ENCODE measurements around the gene SEL1L3.

SEL1L3 gene

DNA sequence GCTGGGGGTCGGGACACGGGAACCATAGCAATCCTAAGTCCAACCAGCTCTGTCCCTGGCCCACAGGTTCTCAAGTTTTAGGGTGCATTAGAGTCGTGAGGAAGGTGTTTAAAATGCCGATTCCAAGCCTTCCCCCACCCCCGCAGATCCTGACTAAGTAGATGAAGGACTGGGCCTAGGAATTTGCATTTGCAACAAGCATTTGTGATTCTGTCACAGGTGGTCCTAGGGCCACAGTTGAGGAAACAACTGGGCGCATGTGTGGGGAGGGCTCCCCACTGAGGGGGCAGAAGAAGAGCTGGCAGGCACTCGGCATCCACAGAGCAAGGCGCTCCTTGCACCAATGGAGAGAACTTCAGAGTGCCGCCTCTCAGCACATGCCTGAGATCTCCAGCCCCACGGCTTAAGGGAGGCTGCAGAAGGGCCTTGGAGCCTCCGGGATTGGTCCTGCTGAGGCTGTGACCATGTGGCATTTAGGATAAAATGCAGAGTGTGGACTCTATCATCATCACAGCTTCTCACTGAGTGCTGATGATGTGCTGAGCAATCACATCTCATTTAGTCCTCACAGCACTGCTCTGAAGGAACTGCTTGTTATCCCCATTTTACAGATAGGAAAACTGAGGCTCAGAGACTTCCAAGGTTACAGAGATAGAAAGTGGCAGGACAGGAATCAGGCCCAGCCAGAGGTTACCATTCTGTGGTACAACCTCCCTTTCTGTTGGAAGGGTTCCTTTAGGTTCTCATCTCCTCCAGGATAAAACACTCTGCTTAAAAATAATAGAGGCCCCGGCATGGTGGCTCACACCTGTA lies 16.7 kb downstream of the SEL1L3 start:
- no peak for DNase-seq

DNA sequence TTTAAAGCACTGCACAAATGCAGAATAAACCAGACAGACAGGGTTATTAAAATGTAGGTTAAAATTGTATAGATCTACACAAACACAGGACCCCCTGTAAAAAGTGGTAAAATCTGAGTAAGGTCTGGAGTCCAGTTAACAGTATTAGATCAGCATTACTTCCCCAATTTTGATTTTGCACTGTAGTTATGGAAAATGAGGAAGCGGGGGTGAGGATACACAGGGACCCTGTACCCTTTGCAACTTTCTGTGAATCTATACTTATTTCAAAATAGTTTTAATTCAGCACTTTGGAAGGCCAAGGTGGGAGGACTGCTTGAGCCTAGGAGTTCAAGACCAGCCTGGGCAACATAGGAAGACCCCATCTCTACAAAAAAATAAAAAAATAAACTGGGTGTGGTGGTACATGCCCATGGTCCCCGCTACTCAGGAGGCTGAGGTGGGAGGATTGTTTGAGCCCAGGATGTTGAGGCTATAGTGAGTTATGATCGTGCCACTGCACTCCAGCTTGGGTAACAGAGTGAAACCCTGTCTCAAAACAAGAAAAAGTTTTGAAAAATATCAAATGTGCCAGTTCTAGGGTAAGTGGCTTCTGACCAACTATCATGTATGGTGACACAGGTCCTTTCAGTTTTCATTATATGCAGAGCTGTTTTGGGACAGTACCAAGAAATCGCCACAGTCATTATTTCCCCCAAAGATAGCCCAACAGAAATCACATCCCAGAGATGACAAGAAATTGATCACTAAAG lies 17.7 kb downstream of the SEL1L3 start:
- peak; percentile 83 for DNase-seq

DNA sequence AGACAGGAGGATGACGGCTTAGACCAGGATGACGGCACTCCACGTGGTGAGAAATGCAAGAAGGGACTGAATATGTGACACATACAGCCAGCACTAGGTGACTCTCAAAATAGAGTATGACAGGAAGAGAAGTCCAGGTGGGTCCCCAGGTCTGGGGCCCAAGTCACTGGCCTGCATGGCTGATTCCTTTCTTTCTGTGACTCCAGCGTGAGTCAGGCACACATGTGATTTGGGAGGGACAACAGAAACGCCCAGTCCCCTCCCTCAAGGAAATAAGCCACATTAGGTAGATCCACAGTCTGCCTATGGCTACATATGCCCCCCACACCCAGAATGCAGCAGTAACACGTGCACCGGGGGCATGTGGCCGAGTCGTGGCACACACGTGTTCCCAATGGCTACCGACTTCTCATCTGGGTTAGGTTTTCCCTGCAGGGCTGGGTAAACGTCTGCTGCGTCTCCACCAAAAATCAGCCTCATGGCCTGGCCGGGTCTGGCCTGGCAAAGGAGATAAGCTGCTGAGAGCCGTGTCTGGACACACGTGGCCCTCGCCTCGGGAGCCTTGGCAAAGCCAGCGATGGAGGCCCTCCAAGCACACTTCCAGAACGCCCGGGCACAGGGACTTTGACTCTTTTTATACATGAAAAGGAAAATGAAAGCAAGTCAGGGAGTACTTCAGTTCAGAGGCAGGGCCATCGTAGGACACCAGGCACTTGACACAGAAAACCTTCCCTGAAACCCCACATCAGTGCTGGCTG lies 19.3 kb downstream of the SEL1L3 start:
- peak; percentile 74 for DNase-seq

DNA sequence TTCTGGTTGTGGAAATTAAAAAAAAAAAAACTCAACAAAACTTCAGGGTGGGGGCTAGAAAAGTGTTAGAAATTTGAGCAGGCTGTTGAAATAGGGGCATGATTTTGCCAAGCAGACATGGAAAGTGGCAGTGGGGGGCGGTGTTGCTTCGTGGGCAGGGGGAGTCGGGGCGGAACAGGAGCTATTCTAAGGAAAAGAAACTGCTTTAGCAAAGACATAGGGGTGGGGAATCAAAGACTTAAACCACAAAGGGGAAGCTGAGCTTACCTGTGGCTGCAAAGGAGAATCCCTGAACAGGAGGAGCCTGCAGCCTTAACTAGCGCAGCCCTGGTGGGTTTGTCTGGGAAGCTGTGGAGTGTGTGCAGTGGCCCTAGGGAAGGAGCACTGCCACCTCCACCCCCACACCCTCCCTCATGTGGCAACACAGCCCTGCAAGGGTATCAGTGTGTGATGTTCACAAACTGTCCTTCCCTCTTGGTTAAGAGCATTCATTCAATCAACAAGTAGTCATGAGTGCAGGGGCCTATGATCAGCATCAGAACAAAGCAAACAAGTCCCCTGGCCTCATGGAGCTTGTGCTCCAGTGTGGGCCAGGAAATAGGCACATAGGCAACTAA lies 20.5 kb downstream of the SEL1L3 start:
- no peak for DNase-seq

DNA sequence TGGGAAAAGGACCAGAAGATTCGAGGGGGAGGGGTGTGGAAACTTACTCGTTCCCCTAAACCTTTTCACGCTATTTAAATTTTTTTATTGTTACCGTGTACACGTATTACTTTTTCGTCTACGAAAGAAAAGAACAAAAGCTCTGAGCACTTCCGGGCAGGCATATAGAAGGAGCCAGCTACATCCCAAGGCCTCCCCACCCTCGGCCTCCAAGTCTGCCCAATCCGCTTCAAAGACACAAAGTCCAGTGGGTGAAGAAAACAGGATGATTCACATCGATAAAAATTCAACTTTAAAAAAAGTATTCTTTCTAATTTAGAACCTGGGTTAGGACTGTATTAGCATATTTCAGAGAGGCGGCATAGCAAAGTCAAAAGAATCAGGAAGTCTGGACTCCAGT lies 23.1 kb downstream of the SEL1L3 start:
- no peak for DNase-seq

DNA sequence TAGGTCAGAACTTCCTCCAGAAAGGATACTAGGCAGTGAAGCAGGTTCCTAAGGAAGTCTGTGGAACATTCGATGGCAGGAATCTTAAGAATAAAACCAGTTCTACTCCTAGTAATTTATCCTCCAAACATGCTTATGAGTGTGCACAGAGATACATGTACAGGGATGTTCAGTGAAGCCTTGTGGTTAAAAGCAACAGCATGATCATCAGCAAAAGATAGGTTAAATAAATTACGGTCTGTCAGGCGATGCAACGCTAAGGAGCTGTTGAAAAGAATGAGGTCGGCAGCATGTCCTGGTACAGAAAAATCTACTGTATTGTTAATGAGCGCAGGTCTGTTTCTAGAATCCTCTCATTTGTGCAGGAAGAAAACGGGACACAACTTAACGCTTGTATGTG lies 23.6 kb downstream of the SEL1L3 start:
- DNase-seq: no peak

DNA sequence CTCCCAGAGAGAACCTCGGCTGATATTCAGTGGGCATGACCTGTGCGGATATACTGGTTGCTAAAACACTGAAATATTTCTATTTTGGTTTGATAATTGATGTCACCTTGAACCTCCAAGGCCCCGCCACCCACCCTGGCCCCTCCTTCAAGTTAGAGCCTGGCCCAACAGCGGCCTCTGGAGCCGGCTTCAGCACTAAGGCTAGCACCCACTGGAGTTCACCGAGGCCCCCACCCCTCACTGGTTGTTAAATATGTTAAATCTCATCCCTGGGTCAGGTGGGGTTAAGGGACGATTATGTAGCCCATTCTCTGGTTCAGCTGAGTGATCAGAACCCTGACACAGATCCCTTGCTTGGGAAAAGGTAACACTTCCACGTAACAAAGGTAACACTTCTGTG lies 24.3 kb downstream of the SEL1L3 start:
- DNase-seq: no peak

DNA sequence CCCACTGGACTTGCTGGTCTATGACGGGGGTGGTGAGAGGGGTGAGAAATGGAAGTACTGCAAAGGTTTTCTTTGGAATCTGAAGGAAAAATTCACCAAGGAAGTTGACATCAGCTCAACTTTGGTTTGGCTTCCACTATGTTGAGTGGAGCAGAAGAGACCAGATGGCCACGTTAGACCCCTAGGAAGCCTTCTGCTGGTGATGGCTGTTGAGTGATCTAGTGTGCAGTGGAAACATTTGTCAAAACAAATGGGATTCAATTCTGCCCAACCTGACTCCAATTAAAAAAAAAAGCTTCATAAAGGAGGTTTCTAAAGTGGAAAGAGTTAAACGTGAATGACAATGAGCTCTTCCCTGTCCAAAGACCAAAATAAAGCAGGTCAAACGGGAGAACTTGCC lies 25.7 kb downstream of the SEL1L3 start:
- DNase-seq: no peak

DNA sequence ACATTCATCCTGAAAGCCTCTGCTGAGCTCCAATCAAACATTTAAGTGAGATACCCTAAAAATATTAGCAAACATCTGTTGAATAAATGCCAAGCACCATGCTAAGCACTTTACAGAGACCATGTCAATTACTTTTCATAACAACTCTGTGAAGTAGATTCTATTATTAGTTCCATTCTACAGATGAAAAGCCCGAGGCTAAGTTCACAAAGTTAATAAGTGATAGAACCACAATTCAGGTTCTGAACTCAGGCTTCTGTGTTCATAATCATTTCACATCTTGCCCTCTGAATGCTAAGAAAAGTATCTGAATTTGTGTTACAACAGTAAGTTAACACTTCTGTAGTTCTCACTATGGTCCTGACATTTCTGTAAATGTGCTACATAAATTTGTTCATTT lies 27.4 kb downstream of the SEL1L3 start:
- no peak for DNase-seq

DNA sequence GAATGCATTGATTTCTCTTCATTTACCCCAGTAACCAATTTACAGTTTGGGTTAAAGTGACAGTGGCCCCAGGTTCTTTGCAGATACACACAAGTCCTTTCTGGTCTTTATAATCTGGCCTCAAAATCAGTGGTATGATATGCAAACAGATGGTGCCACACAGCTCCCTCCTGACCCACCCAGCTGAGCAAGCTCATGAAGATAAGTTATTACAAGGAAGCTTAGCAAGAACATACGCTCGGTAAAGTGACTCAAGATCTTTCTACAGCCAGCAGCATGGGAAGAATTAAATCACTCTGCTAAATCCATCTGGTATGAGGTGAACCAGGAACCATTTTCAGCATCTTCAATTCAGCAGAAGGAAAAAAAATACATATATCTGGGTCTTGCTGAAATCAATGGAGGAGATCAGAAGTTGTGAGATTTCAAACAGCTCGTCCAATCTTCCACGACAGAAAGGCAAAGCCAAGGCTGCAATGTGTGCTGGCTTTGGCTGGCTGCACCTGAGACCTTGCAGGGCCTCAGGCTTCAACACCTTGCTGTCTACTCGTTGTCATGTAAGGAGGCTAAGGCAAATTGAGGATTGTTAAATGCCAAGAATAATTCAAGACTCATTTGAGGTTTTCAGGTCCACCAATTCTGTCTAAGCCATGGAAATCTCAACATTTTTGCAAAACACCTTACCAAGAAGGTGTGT lies 28.2 kb downstream of the SEL1L3 start:
- DNase-seq: no peak

DNA sequence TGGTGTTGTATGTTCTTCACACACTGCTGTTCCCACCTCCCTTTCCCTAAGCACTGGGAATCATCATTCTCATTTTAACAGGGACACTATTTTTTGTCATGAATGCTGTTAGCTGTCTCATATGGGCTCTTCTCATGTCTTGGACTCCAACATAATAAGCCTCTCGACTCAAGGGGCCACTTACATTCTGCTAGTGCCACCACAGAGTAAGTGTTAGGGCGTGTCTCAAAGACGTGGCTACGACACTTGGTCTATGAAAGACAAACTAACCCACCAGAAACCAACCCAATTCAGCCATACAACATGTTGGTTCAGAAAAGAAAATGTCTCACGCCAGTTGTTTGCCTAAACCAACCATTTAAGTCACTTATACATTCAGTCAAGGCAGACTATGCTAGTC lies 32.2 kb downstream of the SEL1L3 start:
- DNase-seq: no peak

DNA sequence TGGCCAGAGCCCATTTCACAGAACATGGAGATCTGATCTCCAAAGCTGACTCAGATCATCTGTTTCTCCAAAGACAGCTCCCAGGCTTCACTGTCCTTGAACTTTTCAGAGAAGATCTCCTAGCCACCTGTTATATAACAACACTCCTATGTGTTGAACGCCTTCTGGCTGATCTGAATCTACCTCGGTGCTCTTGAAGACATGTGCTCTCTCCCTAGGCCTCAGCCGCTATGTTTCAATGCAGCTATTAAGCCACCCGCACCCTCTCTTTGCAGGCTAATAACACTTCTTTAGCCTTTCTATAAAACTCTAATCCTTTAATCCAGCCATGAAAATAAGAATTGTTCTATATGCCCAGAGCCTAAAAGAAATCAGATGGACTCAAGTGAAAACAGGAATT lies 34.9 kb downstream of the SEL1L3 start:
- no peak for DNase-seq

DNA sequence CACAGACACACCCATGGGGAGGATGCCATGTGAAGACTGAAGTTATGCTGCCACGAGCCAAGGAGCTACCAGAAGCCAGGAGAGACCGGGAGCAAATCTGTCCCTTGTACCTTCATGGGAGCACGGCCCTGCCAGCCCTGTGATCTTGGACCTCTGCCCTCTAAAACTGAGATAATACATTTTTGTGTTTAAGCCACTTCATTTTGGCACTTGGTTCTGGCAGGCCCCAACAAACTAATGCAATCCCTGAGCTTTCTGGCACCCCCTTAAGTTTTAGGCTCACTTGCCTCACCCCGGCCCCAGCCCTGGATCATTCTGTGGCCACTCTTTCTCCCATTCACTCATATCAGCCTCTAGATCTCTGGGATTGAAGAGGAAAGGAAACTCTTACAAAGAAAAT lies 35.4 kb downstream of the SEL1L3 start:
- DNase-seq: no peak

DNA sequence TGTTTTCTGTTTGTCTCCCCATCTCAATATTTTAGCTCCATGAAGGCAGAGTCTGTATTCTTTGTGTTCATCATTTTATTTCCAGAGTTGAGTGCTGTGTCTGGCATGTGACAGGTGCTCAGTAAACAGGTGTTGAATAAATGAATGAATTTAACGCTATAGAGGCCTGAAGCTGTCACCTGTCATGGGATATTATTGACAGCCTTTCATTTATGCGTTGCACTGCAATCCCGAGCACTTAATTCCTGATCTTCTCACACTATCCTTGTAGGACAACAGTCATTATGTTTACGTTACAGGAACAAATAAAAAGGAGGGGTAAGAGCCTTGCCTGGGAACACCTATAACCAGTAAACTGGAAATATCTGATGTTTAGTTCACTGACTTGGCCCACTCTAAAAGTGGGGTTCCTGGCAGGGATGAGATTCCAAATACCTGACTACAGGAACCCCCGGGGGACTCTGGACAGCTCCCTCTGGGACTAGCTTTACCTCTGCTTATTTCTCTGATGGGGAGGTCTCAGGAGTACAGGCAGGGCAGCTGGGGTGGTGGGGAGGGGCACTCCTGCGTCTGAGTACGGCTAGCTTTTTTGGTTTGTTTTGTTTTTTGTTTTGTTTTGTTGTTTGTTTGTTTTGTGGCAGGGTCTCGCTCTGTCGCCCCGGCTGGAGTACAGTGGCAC lies 36.6 kb downstream of the SEL1L3 start:
- no peak for DNase-seq

DNA sequence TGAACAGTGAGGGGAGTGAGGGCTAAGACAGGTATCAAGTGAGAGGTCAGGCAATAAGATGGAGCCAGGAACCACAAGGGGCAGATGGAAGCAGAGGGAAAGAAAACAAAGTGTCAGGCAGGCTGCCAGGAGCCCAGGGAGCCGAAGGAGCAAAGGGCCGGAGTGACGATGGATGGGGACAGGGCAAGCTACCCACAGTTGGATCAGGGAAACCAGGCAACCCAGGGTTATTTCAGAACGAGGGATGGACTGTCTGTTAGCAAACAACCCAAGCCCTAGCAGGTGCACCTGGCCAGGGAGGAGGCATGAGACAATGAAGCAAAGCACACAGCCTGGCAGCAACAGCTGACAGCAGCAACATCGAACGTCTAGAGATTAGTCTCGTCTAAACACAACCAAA lies 39.2 kb downstream of the SEL1L3 start:
- DNase-seq: no peak

DNA sequence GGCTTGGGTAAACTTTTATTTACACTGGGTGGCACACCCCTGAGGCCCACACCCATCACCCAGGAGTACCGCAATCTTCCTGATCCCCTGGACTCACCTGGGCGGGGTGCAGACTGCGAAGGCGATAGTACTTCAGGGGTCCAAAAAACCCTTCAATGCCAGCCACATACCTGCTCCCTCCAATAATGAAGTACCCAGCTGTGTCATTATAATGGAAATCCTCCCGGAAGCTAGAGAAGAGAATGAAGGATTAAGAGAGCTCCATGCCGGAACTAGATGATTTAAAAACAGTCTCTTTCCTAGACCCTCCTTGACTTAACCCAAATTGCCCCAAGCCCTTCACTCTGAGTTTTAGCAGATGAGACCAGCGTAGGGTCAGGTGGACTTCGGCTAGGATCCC lies 40.9 kb downstream of the SEL1L3 start:
- DNase-seq: no peak

DNA sequence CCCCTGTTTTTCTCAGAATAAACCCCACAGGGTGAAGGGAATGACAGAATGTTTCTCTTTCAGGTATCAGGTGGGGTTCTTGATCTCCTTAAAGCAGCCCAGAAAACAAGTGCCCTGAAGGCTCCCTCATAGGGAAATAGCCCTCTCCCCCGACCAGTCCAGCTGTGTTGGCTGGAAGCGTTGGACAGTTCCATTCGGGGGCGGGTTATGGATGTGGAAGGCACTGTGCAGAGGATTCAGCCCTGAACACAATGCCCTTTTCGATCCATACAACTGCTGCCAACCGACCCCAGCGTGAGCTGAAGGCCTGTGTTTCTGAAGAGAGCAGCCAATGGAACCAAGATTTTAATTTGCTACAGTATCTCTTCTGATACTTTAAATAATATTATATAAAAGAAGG lies 41.5 kb downstream of the SEL1L3 start:
- DNase-seq: no peak

DNA sequence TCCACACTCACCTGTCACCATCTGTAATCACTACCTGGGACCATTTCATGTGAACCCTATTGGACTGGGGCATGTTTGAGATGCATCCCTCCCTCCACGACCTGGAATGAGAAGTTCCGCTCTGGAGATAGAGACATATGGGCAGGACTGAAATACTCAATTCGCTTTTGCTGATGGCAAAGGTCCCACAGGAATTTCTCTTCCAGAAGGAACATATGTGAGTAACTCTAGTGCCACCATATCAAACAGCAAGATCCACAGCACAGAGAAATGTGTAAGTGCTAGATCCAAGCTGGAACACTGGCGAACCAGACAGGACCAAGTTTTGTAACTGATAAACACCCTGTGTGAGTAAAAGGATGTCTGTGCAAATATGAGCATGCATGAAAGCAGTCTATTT lies 43.9 kb downstream of the SEL1L3 start:
- no peak for DNase-seq

DNA sequence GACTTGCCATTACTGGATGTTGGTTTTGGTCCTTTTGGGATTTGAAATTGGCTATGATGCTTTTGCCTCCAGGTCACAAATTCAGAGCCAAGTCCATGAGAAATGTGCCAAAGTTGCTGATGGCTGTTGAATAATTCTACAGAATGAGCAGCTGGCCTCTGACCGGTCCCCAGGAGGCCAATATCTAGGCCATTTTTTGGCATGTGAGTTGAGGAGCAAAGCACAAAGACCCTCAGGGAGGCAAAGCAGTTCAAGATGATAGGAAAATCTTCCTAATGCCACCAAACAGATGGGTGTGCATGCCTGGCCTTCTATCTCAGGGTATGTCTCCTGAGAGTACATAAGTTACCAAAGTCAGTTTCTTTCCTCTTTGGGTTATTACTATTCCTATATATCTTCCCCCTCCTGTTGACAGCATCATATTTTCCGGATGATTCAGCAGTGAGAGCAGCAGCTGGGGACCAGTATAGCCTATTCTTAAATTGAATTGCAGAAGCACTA lies 44.4 kb downstream of the SEL1L3 start:
- DNase-seq: no peak

DNA sequence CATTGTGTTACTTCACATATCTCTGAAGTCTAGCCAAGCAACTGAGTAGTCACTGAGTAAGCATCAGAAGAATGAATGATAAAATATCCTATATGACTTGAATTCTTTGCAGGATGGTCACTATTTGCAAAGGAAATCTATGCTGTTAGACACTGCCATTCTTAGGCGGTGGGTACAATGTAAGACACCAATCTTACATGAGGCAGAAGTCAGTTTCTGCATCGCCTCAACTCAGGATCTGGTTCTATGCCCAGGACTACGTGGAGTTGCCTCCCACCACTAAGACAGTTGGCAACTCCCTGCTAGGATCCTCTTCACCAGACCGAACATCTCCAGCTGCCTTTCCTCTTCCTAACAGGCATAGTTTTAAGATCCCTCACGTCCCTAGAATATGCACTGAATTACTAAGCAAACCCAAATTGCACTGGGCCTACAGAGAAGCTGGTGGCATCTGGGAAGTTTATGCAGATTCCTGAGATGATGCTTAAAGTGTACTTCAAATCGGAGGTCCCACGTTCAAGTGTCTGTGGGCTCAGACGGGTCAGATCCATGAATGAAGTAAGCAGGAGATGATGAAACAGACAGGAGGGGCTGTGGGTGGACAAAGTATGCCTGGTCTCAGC lies 45.6 kb downstream of the SEL1L3 start:
- DNase-seq: no peak

DNA sequence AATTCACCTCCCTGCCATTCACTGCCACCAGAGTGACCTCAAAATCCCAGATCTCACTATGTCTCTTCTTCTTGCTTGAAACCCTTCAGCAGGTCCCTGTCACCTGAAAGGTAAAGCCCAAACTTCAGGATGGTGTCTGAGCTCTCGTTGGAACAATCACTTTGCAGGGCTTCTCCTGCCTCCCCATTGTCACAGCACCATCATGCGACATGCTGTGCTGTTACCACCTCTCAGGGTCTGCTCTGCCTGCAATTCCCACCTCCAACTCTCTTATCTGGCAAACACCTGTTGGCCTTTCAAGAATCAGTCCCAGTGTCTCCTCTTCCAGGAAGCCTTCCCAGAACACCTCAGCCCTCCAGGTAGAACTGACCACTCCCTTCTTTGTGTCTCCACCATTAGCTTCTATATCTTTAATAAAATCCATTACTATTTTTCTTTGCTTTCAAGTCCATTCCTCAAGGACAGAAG lies 46.2 kb downstream of the SEL1L3 start:
- no peak for DNase-seq

Measured in inflammatory macrophage treated with lipopolysaccharide for 4 hours (primary cell).